Esophagus squamous epithelium (tissue), 5 donors: Measurements from ENCODE around the gene CLTCL1. TPM values are rescaled to one million over a fixed set of nuclear protein-coding genes. Genes with fewer than 3 reads are reported as not detected.

Source experiments
- DNase-seq: peaks from one replicate; lab custom pipeline; 2025; lab: John Stamatoyannopoulos, UW
- H3K27ac ChIP-seq, 4 donors: fragments of 200-600 bp; sonication (generic); one replicate each; pipeline ENCODE4 v1.5.1; 2016 to 2019; ENCODE audit warnings: mild to moderate bottlenecking in 1 of 4
- H3K27me3 ChIP-seq, 4 donors: fragments of 200-600 bp; sonication (generic); 1 replicate in 3 of 4; 2 replicates in 1 of 4; pipeline versions ENCODE4 v1.5.1 to v1.6.0; 2017 to 2021; ENCODE audit warnings: antibody characterized with exemption in 1 of 4
- H3K36me3 ChIP-seq, 3 donors: fragments of 200-600 bp; sonication (generic); one replicate each; pipeline ENCODE4 v1.5.1; 2016 to 2019
- H3K4me1 ChIP-seq, 3 donors: fragments of 200-600 bp; sonication (generic); one replicate each; pipeline ENCODE4 v1.5.1; 2017 to 2019
- H3K4me3 ChIP-seq, 4 donors: fragments of 200-600 bp; sonication (generic); 1 replicate in 3 of 4; 2 replicates in 1 of 4; pipeline ENCODE4 v1.5.1; 2016 to 2019; ENCODE audit warnings: mild to moderate bottlenecking in 2 of 4, moderate library complexity in 1 of 4
- H3K9me3 ChIP-seq, 3 donors: fragments of 200-600 bp; sonication (generic); one replicate each; pipeline ENCODE4 v1.5.1; 2016 to 2019
- POLR2A ChIP-seq, 4 donors: fragments of 450-650 bp; IDR thresholded peaks; one replicate each; pipeline ENCODE4 v1.6.1; 2017; ENCODE audit warnings: antibody characterized with exemption in 4 of 4, mild to moderate bottlenecking in 4 of 4, moderate library complexity in 3 of 4
- WGBS, 2 donors: methylation state at CpG; one replicate each; pipeline ENCODE4 v1.1.5; 2018; 5-methylcytosine and 5-hydroxymethylcytosine counted together
- intact Hi-C: fragments of 100-400 bp; cut with DNase I; formaldehyde crosslinking; loops from one replicate; pipeline ENCODE4 v1.15.0; 2022
- total RNA-seq, 4 donors: library from RNA; depleted of rRNA; stranded (reverse); fragments of >200 nt; gene quantifications; one replicate each; pipeline ENCODE4 v1.1.0, GENCODE V29; 2016
- TF ChIP-seq, protein P1 (sequence below), 6 experiments: fragments of 450-650 bp in 4 of 6; fragments of 200-600 bp in 2 of 6; sonication (generic) in 2 of 6; IDR thresholded peaks; one replicate each; pipeline ENCODE4 v1.5.1; 2016 to 2019; ENCODE audit warnings: antibody characterized with exemption in 6 of 6, mild to moderate bottlenecking in 4 of 6, moderate library complexity in 4 of 6
- donor health status: DM: yes; HTN: yes; CAD: no.

Gene CLTCL1
- total RNA-seq, 4 donors from 2014 or later, result 3.0 to 7.7 (median 5.1) TPM

DNA sequence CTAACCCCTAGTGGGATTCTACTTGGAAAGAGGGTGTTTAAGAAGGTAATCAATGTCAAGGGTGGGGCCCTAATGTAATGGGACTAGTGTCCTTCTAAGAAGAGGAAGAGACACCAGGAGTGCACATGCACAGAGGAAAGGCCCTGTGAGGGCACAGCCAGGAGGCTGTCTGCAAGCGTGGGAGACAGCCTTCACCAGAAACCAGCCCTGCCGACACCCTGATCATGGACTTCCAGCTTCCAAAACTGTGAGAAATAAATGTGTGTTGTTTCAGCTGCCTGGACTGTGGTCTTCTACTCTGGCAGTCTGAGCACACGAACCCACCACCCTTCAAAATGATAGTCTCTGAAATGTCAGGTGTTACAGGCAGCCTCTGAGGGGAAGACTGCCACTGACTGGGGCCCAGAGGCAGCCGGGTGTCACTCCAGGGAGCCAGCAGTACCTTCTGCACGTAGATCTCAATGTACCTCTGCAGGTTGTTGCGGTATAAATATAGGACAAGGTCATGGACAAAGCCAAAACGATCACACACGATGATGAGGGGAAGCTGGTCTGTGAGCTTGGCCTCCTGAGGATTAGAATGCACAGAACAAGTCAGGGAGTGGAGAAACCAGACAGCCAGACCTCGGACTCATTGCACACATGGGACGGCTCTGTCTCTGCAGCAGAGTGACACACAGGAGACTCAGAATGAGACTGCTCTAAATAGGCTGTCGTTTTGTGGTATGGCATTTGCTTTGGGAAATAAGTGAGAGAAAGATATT, 69.1 kb downstream of the CLTCL1 start:
- H3K4me3 ChIP-seq, result no peak overlapping the region
- 75 to 87% methylated on average over 8 to 11 of the region's 11 CpGs for WGBS, 2 donors
- intact Hi-C loops, result no loop called here
- no peak overlapping the region for H3K27ac ChIP-seq
- H3K36me3 ChIP-seq, result peaks cover 0 to 71% (median 14%) of the 10 kb centered on the region in 3 donors
- no peak for DNase-seq
- H3K9me3 ChIP-seq, result no peaks in the 10 kb centered on the region
- TF ChIP-seq POLR2A (IDR thresholded peaks at IDR 0.05), result no peak
- TF ChIP-seq, protein P1, sequence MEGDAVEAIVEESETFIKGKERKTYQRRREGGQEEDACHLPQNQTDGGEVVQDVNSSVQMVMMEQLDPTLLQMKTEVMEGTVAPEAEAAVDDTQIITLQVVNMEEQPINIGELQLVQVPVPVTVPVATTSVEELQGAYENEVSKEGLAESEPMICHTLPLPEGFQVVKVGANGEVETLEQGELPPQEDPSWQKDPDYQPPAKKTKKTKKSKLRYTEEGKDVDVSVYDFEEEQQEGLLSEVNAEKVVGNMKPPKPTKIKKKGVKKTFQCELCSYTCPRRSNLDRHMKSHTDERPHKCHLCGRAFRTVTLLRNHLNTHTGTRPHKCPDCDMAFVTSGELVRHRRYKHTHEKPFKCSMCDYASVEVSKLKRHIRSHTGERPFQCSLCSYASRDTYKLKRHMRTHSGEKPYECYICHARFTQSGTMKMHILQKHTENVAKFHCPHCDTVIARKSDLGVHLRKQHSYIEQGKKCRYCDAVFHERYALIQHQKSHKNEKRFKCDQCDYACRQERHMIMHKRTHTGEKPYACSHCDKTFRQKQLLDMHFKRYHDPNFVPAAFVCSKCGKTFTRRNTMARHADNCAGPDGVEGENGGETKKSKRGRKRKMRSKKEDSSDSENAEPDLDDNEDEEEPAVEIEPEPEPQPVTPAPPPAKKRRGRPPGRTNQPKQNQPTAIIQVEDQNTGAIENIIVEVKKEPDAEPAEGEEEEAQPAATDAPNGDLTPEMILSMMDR (IDR thresholded peaks at IDR 0.05), result no peak
- no peaks in the 10 kb centered on the region for H3K27me3 ChIP-seq
- no peaks in the 10 kb centered on the region for H3K4me1 ChIP-seq

DNA sequence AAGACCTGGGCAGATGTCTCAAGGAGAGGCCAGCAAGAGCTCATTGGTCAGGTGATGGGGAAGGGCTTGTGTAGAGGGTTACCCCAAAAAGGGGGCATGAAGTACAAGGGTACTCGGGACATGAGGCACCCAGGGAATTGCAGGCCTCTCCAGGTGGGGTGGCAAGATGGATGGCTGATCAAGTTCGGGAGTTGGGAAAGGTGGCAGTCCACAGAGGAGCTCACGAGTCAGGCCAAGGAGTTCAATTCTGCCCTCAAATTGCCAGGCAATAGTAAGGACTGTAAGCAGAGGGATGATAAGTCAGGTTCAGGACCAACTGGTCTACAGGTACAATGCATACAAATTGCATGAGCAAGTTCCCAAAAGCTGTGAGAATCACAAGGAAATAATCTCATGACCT, 70.7 kb downstream of the CLTCL1 start:
- Histone ChIP-seq H3K36me3 (peaks cover 0 to 67% (median 10%) of the 10 kb centered on the region in 3 donors), H3K4me3 (no peak overlapping the region), H3K27ac (no peak overlapping the region), H3K27me3 (no peaks in the 10 kb centered on the region), H3K4me1 (no peaks in the 10 kb centered on the region), H3K9me3 (no peaks in the 10 kb centered on the region)
- intact Hi-C loops, result no loop called here
- DNase-seq, result no peak
- TF ChIP-seq, protein P1 (IDR thresholded peaks at IDR 0.05), result no peak
- no peak for TF ChIP-seq POLR2A (IDR thresholded peaks at IDR 0.05)
- WGBS, 2 donors, result 83 to 88% methylated on average over 3 of the region's 3 CpGs

DNA sequence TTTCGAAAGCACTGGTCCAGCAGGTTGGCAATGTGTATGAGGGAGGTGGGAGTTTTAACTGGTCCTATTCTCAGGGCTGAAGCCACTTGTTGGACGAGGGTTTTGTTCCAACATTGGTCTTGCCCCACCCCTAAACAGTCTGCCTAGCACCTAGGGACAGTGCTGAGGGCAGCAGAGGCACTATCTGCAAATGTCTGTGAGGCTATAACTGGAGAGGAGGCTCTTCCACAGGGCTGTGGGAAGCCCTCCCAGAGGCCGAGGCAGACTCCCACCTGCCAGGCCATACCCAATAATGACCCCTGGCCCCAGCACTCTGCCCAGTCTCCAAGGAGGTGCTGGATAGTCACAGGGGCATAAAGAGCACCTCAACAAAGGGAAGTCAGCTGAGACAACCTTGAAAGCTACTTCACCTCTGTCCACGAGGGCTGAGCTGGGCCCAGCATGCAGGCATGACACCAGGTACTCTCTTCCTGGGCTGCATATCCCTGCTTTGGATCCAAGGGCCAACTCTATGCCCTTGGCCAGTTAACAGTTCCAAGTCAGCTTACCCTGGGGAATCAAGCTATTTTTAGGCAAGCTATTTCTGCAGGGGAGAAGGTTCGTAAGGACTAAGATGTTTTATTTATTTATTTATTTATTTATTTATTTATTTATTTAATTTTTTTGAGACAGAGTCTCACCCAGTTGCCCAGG, 72.8 kb downstream of the CLTCL1 start:
- Histone ChIP-seq H3K27me3 (no peaks in the 10 kb centered on the region), H3K9me3 (no peaks in the 10 kb centered on the region), H3K4me1 (no peaks in the 10 kb centered on the region), H3K4me3 (no peak overlapping the region), H3K27ac (no peak overlapping the region), H3K36me3 (peaks cover 0 to 60% (median 0%) of the 10 kb centered on the region in 3 donors)
- DNase-seq, result no peak
- intact Hi-C loops, result no loop called here
- WGBS, 2 donors, result 69 to 74% methylated on average over 3 to 4 of the region's 5 CpGs
- TF ChIP-seq, protein P1 (IDR thresholded peaks at IDR 0.05), result no peak
- no peak for TF ChIP-seq POLR2A (IDR thresholded peaks at IDR 0.05)

DNA sequence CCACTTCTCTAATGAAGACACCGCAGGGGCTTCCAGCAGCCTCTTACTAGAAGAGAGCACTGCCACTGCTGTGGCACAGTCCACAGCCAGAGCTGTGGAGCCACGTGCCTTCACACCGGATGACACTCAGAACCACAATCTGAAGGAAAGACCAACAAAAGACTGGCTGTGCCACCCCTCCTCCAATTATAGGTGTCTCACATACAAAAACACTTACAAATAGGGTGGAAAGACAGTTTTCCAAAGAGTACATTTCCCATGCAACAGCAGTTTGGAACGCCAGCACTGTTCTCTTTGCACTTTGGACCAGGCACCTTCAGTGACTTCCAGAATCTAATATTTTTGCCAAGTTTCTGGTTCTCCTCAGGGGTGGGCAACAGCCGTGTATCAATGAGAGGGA, 74.9 kb downstream of the CLTCL1 start:
- TF ChIP-seq, protein P1 (IDR thresholded peaks at IDR 0.05), result no peak
- TF ChIP-seq POLR2A (IDR thresholded peaks at IDR 0.05), result no peak
- Histone ChIP-seq H3K27me3 (no peaks in the 10 kb centered on the region), H3K36me3 (peaks cover 0 to 39% (median 0%) of the 10 kb centered on the region in 3 donors), H3K4me1 (no peaks in the 10 kb centered on the region), H3K27ac (no peak overlapping the region), H3K9me3 (no peaks in the 10 kb centered on the region), H3K4me3 (no peak overlapping the region)
- no peak for DNase-seq
- intact Hi-C loops, result no loop called here
- WGBS, 2 donors, result 89 to 100% methylated on average over 3 to 4 of the region's 5 CpGs

DNA sequence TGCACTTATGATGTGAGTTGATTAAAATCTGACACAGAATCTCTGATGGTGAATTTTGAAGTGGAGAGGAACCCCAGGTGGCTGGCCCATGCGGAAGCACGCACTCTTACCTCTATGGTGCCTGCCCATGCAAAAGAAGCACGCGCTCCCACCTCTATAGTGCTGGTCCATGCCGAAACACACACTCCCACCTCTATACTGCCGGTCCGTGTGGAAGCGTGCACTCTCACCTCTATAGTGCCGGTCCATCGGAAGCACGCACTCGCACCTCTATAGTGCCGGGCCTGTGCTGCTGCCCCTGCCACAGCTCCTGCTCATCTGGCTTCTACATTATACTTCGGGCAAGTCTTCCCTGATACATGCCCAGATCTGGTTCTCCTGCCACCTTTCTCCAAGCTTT, 76.2 kb downstream of the CLTCL1 start:
- no peak overlapping the region for H3K27ac ChIP-seq

More for the DNA sequence above, 76.2 kb downstream of the CLTCL1 start:
- no peaks in the 10 kb centered on the region for H3K4me1 ChIP-seq
- DNase-seq, result no peak
- TF ChIP-seq, protein P1 (IDR thresholded peaks at IDR 0.05), result no peak
- no peak for TF ChIP-seq POLR2A (IDR thresholded peaks at IDR 0.05)
- WGBS, 2 donors, result 95% methylated on average over 13 to 14 of the region's 14 CpGs
- H3K27me3 ChIP-seq, result no peaks in the 10 kb centered on the region
- H3K9me3 ChIP-seq, result no peaks in the 10 kb centered on the region
- peaks cover 0 to 29% (median 0%) of the 10 kb centered on the region in 3 donors for H3K36me3 ChIP-seq
- intact Hi-C loops, result no loop called here
- no peak overlapping the region for H3K4me3 ChIP-seq
